Mesendoderm (in vitro differentiated cells): ENCODE measurements around the gene RPP14.

Experiments used
- DNase-seq: peaks from one replicate; pipeline ENCODE4 v3.0.0; 2013
- H2AK5ac ChIP-seq: 2 replicates; pipeline ENCODE4 v1.6.1; 2013; ENCODE audit warnings: low read length, inconsistent platforms
- H2BK120ac ChIP-seq: 2 replicates; pipeline ENCODE4 v1.6.1; 2013; ENCODE audit warnings: low read depth, mild to moderate bottlenecking, low read length, moderate library complexity, mixed read lengths
- H2BK15ac ChIP-seq: replicated peaks from 2 replicates; pipeline ENCODE4 v1.6.1; 2013; ENCODE audit warnings: low read depth, mild to moderate bottlenecking, moderate library complexity
- H2BK5ac ChIP-seq: 2 replicates; pipeline ENCODE4 v1.6.1; 2013; ENCODE audit warnings: low read length, inconsistent platforms
- H3K18ac ChIP-seq: 2 replicates; pipeline ENCODE4 v1.6.1; 2013; ENCODE audit warnings: mild to moderate bottlenecking, low read length, mixed read lengths
- H3K23ac ChIP-seq: one replicate; pipeline ENCODE4 v1.6.1; 2013; ENCODE audit warnings: low read length
- H3K27ac ChIP-seq: 2 replicates; pipeline ENCODE4 v1.5.1; 2013; ENCODE audit warnings: low read depth, mild to moderate bottlenecking, inconsistent platforms, low read length, moderate library complexity
- H3K27me3 ChIP-seq: 2 replicates; pipeline ENCODE4 v1.6.1; 2013; ENCODE audit warnings: low read length, control low read depth, mild to moderate bottlenecking, inconsistent platforms; ENCODE audit not compliant: insufficient read depth, poor library complexity
- H3K36me3 ChIP-seq: 2 replicates; pipeline ENCODE4 v1.6.1; 2013; ENCODE audit warnings: low read length, inconsistent platforms; ENCODE audit not compliant: control insufficient read depth, insufficient read depth
- H3K4ac ChIP-seq: one replicate; pipeline ENCODE4 v1.6.1; 2013; ENCODE audit warnings: low read depth, mild to moderate bottlenecking, low read length, moderate library complexity
- H3K4me1 ChIP-seq: 2 replicates; pipeline ENCODE4 v1.6.1; 2013; ENCODE audit warnings: low read depth, low read length, inconsistent platforms; ENCODE audit not compliant: control insufficient read depth
- H3K4me2 ChIP-seq: 2 replicates; pipeline ENCODE4 v1.6.1; 2013; ENCODE audit warnings: low read length
- H3K4me3 ChIP-seq: 2 replicates; pipeline ENCODE4 v1.5.1; 2013; ENCODE audit warnings: mild to moderate bottlenecking, low read length
- H3K56ac ChIP-seq: one replicate; pipeline ENCODE4 v1.6.1; 2013; ENCODE audit warnings: low read length
- H3K79me1 ChIP-seq: 2 replicates; pipeline ENCODE4 v1.6.1; 2013; ENCODE audit warnings: low read length, inconsistent platforms
- H3K79me2 ChIP-seq: 2 replicates; pipeline ENCODE4 v1.6.1; 2013; ENCODE audit warnings: mild to moderate bottlenecking, low read length; ENCODE audit not compliant: control insufficient read depth, insufficient read depth
- H3K9ac ChIP-seq: 2 replicates; pipeline ENCODE4 v1.6.1; 2013; ENCODE audit warnings: low read length, inconsistent platforms
- H4K5ac ChIP-seq: one replicate; pipeline ENCODE4 v1.6.1; 2013; ENCODE audit warnings: low read length
- H4K8ac ChIP-seq: one replicate; pipeline ENCODE4 v1.6.1; 2013; ENCODE audit warnings: low read depth, mild to moderate bottlenecking, control low read depth, low read length, moderate library complexity
- WGBS: extraction: QIAGEN DNeasy Blood & Tissue Kit; methylation state at CpG from one replicate; pipeline ENCODE4 v1.1.7; 2013; ENCODE audit warnings: low lambda C conversion rate, missing lambda C conversion rate; ENCODE audit not compliant: insufficient coverage; ENCODE audit errors: extremely low coverage; 5-methylcytosine and 5-hydroxymethylcytosine counted together

RPP14 gene

DNA sequence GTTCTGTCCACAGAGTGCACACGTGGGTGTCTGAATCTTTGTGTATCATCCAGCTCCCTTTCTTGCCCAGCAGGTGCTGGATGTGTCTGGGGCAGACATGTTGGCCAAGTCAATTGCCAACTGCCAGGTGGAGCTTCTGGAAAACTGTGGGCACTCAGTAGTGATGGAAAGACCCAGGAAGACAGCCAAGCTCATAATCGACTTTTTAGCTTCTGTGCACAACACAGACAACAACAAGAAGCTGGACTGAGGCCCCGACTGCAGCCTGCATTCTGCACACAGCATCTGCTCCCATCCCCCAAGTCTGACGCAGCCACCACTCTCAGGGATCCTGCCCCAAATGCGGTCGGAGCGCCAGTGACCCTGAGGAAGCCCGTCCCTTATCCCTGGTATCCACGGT lies 12.5 kb upstream of the RPP14 start:
- H3K79me2 ChIP-seq, result no peaks in the 10 kb centered on the region
- H4K8ac ChIP-seq, result no peak overlapping the region
- no peak overlapping the region for H3K9ac ChIP-seq
- WGBS, result no CpG with 5 or more reads among the region's 9 CpGs
- DNase-seq, result no peak
- no peak overlapping the region for H3K18ac ChIP-seq
- no peaks in the 10 kb centered on the region for H3K27me3 ChIP-seq
- no peaks in the 10 kb centered on the region for H3K4me1 ChIP-seq
- H3K4me2 ChIP-seq, result no peak overlapping the region
- no peak overlapping the region for H3K4me3 ChIP-seq
- no peaks in the 10 kb centered on the region for H3K36me3 ChIP-seq
- H3K56ac ChIP-seq, result no peak overlapping the region
- no peak overlapping the region for H4K5ac ChIP-seq
- no peak overlapping the region for H2BK15ac ChIP-seq
- H3K23ac ChIP-seq, result no peak overlapping the region
- no peak overlapping the region for H3K27ac ChIP-seq
- no peak overlapping the region for H2AK5ac ChIP-seq
- no peaks in the 10 kb centered on the region for H3K79me1 ChIP-seq
- H2BK5ac ChIP-seq, result no peak overlapping the region
- no peak overlapping the region for H2BK120ac ChIP-seq
- H3K4ac ChIP-seq, result no peak overlapping the region

- no peaks in the 10 kb centered on the region for H3K79me2 ChIP-seq
- no peak overlapping the region for H2AK5ac ChIP-seq
- H3K79me1 ChIP-seq, result no peaks in the 10 kb centered on the region
- no peaks in the 10 kb centered on the region for H3K36me3 ChIP-seq
- no peak overlapping the region for H3K9ac ChIP-seq
- H3K4ac ChIP-seq, result no peak overlapping the region
- no peak overlapping the region for H4K8ac ChIP-seq
- no peak overlapping the region for H3K4me2 ChIP-seq
- H2BK120ac ChIP-seq, result no peak overlapping the region
- H2BK15ac ChIP-seq, result no peak overlapping the region
- no peak overlapping the region for H2BK5ac ChIP-seq
- no peak overlapping the region for H4K5ac ChIP-seq
- no CpG with 5 or more reads among the region's 5 CpGs for WGBS
- no peak overlapping the region for H3K56ac ChIP-seq
- no peak overlapping the region for H3K4me3 ChIP-seq
- H3K4me1 ChIP-seq, result no peaks in the 10 kb centered on the region
- no peak overlapping the region for H3K27ac ChIP-seq
- no peaks in the 10 kb centered on the region for H3K27me3 ChIP-seq
- no peak for DNase-seq
- H3K23ac ChIP-seq, result no peak overlapping the region
- no peak overlapping the region for H3K18ac ChIP-seq
Observed at GRCh38 chr3:58296269-58296668, 9.8 kb upstream of the RPP14 start.

GRCh38 chr3:58296843-58297242 lies 9.2 kb upstream of the RPP14 start:
- Histone ChIP-seq H2BK15ac (no peak overlapping the region), H3K23ac (no peak overlapping the region), H3K4me3 (no peak overlapping the region), H4K5ac (no peak overlapping the region), H3K79me2 (no peaks in the 10 kb centered on the region), H2AK5ac (no peak overlapping the region), H3K4me1 (no peaks in the 10 kb centered on the region), H4K8ac (no peak overlapping the region), H3K4me2 (no peak overlapping the region), H3K27ac (no peak overlapping the region), H3K79me1 (no peaks in the 10 kb centered on the region), H2BK120ac (no peak overlapping the region), H3K9ac (no peak overlapping the region), H3K36me3 (no peaks in the 10 kb centered on the region), H3K4ac (no peak overlapping the region), H3K27me3 (no peaks in the 10 kb centered on the region), H3K18ac (no peak overlapping the region), H2BK5ac (no peak overlapping the region), H3K56ac (no peak overlapping the region)
- DNase-seq, result no peak
- WGBS, result no CpG with 5 or more reads among the region's 6 CpGs

DNA sequence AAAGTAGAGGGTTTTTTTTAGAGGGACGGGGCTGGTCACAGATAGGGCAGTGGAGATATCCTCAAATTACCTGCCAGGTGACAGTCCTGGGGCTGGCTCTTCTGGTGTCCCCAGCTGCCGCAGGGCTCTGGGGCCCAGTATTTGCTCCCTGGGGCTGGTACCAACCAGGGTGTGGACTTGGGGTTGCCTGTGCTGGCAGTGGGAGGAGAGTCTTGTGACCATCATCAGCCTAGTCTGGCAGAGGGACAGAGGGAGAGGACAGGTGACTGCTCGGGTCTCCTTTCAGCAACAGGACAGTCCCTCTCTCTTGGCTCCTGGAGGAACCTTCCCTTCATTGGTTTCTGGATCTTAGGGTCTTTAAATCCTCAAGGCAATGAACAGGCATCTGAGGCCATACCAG lies 7.9 kb upstream of the RPP14 start:
- Histone ChIP-seq H3K9ac (no peak overlapping the region), H3K18ac (no peak overlapping the region), H3K27ac (no peak overlapping the region), H3K56ac (no peak overlapping the region), H3K79me1 (no peaks in the 10 kb centered on the region), H3K79me2 (no peaks in the 10 kb centered on the region), H2BK15ac (no peak overlapping the region), H2BK120ac (no peak overlapping the region), H3K4ac (no peak overlapping the region), H3K4me2 (no peak overlapping the region), H3K4me1 (no peaks in the 10 kb centered on the region), H2AK5ac (no peak overlapping the region), H4K5ac (no peak overlapping the region), H3K36me3 (no peaks in the 10 kb centered on the region), H3K4me3 (no peak overlapping the region), H4K8ac (no peak overlapping the region), H3K23ac (no peak overlapping the region), H3K27me3 (no peaks in the 10 kb centered on the region), H2BK5ac (no peak overlapping the region)
- DNase-seq, result no peak
- WGBS, result no CpG with 5 or more reads among the region's 3 CpGs

GRCh38 chr3:58299075-58299474 lies 7.0 kb upstream of the RPP14 start:
- H3K4me1 ChIP-seq, result no peaks in the 10 kb centered on the region
- no CpG with 5 or more reads among the region's 2 CpGs for WGBS
- H3K4me3 ChIP-seq, result no peak overlapping the region
- H3K79me1 ChIP-seq, result no peaks in the 10 kb centered on the region
- H2AK5ac ChIP-seq, result no peak overlapping the region
- no peak overlapping the region for H3K9ac ChIP-seq
- H4K8ac ChIP-seq, result no peak overlapping the region
- no peaks in the 10 kb centered on the region for H3K79me2 ChIP-seq
- H3K4ac ChIP-seq, result no peak overlapping the region
- H2BK120ac ChIP-seq, result no peak overlapping the region
- no peak overlapping the region for H3K27ac ChIP-seq
- no peak overlapping the region for H3K18ac ChIP-seq
- no peak overlapping the region for H2BK5ac ChIP-seq
- no peak overlapping the region for H2BK15ac ChIP-seq
- H3K56ac ChIP-seq, result no peak overlapping the region
- H3K27me3 ChIP-seq, result no peaks in the 10 kb centered on the region
- H3K36me3 ChIP-seq, result no peaks in the 10 kb centered on the region
- no peak overlapping the region for H3K23ac ChIP-seq
- H4K5ac ChIP-seq, result no peak overlapping the region
- no peak for DNase-seq
- H3K4me2 ChIP-seq, result no peak overlapping the region

DNA sequence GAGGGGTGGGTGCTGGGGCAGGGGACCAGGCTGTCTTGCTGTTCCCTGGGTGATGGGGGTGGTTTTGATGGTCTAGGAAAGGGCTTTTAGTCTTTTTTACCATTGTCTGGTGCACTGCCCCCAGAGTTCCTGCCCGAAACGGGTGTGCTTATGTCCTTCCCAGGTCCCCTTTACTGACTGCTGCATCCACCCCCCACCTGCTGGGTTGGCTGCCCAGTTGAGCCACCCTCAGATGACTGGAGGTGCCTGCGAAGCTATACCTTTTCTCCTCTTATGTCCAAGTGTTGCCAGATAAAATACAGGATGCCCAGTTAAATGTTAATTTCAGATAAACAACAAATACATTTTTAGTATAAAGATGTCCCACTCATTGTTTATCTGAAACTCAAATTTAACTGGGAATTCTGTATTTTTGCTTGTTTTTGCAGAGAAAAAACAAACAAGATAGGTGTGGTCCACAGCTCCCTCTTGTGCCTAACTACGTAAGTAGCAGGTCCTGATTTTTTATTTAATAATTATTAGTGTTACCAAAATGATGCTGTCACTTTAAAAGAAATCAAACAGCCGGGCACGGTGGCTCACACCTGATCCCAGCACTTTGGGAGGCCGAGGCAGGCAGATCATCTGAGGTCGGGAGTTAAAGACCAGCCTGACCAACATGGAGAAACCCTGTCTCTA lies 6.1 kb upstream of the RPP14 start:
- Histone ChIP-seq H3K56ac (no peak overlapping the region), H3K18ac (no peak overlapping the region), H3K79me2 (no peaks in the 10 kb centered on the region), H3K4me1 (no peaks in the 10 kb centered on the region), H3K4me3 (no peak overlapping the region), H4K8ac (no peak overlapping the region), H2BK120ac (no peak overlapping the region), H3K79me1 (no peaks in the 10 kb centered on the region), H3K23ac (no peak overlapping the region), H2BK15ac (no peak overlapping the region), H2AK5ac (no peak overlapping the region), H3K27me3 (no peaks in the 10 kb centered on the region), H2BK5ac (no peak overlapping the region), H3K27ac (no peak overlapping the region), H3K4me2 (no peak overlapping the region), H3K36me3 (no peaks in the 10 kb centered on the region), H4K5ac (no peak overlapping the region), H3K9ac (no peak overlapping the region), H3K4ac (no peak overlapping the region)
- WGBS, result no CpG with 5 or more reads among the region's 8 CpGs
- DNase-seq, result peak; percentile 32
